GM21576 (cell line): ENCODE results near the gene GPR132.
A peak's percentile ranks its signal among the peaks of the same experiment; 100 is the strongest.
"Not testable (repeated sequence)": the region's sequence is repeated elsewhere in the genome, so short reads cannot be mapped to it uniquely, and the experiment has no call there.

ENCODE experiments used
- ATAC-seq: cut with Tn5 transposase; IDR thresholded peaks from one replicate; pipeline ENCODE4 v1.9.1; 2021; ENCODE audit warnings: mild to moderate bottlenecking, moderate library complexity; ENCODE audit not compliant: unreplicated experiment

GPR132 gene

GRCh38 chr14:105045710-105046326 lies 19.4 kb downstream of the GPR132 start:
- ATAC-seq, result peak; percentile 66

DNA sequence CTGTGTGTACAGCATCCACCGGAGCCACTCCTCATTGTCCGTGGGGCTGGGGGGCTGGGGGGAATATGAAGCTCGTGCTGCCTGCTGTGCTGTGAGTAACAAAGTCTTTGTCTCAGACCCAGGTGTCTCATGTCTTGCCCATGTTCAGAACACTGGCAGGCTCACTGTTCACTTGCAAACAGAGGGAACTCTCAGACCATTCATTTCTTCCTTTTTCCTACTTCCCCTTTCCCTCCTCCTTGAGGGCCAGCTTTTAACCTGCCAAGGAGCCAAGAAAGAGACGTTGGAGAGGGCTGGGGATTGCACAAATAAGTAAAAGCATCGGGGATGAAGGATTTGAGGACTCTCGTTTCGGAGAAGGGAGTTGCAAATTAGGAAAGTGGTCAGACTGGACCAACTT lies 21.6 kb downstream of the GPR132 start:
- no peak for ATAC-seq

DNA sequence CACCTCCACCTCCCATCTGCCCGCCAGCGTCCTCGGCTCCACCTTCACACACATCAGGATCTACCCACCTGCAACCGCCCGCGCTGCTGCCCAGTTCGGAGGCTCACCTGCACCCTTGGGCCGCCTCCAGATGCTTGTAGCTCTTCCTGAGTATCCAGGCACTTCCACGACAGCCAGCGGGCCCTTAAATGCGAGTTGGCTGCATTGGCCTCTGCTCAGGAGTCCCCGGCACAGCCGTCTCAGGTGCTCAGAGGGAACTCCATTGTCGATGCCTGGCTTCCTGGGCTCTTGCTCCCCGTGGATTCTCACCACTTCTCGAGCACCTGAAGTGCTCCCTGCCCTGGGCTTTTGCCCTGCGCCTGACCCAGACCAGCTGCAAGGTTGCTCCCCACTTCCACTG lies 22.4 kb downstream of the GPR132 start:
- no peak for ATAC-seq

- no peak for ATAC-seq
These were observed 23.1 kb downstream of the GPR132 start for GRCh38 chr14:105041841-105042765.

GRCh38 chr14:105039458-105040205 lies 25.6 kb downstream of the GPR132 start:
- no peak for ATAC-seq

DNA sequence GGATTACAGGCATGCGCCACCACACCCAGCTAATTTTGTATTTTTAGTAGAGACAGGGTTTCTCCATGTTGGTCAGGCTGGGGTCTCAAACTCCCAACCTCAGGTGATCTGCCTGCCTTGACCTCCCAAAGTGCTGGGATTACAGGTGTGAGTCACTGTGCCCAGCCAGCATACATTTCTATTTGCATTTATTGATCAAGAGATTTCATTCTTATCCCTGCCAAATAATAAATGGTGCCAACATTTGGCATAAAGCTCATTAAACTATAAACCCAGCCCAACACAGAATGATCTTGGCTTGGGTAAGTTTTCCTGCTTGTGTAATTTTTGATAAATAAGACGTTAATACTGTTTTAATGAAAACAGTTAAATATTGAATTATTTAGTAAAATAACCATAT lies 29.6 kb downstream of the GPR132 start:
- ATAC-seq, result not testable (repeated sequence)

DNA sequence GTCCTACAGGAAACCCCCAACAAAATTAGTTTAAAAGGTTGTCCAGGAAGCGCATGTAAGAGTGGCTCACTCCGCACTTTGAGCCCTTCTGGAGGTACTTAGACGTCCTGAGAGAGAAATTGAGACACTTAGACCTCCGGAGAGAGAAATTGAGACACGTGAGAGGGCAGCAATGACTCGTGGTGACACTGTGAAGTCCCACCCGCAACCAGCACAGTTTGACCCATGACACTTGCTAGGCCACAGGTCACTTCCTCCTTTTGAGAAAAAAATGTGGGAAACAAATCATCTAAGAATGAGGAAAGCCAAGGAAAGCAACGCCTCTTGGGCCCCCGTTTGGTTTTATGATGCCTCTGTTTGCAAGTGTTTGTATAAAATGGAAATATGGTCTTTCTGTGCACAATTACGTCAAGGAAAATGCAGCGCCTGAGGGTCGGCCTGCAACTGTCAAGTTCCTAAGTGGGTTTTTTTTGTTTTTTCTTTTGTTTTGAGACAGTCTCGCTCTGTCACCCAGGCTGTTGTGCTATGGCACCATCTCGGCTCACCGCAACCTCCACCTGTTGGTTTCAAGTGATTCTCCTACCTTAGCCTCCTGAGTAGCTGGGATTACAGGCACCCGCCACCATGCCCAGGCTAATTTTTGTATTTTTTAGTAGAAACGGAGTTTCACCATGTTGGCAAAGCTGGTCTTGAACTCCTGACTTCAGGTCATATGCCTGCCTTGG lies 30.8 kb downstream of the GPR132 start:
- no peak for ATAC-seq

- not testable (repeated sequence) for ATAC-seq
These were observed 31.8 kb downstream of the GPR132 start for GRCh38 chr14:105033412-105033900.

- not testable (repeated sequence) for ATAC-seq
These were observed 32.8 kb downstream of the GPR132 start for GRCh38 chr14:105032451-105032901.

DNA sequence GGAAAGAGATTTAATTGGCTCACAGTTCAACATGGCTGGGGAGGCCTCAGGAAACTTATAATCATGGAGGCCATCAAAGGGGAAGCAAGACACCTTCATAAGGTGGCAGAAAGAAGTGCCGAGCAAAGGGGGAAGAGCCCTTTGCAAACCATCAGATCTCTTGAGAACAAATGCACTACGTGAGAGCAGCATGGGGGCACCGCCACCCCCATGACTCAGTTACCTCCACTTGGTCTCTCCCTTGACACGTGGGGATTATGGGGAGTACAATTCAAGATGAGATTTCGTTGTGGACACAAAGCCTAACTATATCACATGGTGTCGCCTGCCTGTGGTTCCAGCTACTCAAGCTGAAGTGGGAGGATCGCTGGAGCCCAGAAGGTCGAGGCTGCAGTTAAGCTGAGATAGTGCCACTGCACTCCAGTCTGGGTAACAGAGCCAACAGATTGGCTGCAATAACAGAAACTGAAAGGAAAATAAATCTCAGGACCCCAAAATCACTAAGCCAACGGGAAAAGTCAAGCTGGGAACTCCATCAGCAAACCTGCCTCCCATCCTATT lies 34.3 kb downstream of the GPR132 start:
- ATAC-seq, result no peak

DNA sequence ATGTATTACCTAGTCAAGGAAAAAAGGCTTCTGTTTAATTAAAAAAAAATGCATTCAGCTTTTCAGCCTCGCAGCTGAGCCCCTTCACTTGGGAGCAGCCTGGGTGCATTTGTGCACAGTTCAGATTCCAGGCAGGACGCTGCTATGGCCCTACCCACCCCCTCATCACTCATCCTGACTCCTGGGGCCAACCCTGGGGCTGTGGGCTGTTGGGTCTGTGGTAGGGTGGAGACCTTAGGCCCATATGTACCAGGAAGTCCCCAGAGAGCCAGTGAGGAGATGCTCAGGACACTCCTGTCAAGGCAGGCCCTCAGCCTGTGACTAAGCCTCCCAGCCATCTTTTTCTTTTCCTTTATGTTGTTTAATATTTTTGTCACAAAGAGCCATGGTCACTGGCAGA lies 35.0 kb downstream of the GPR132 start:
- ATAC-seq, result no peak

- ATAC-seq, result no peak
These were observed 35.8 kb downstream of the GPR132 start for GRCh38 chr14:105029402-105029801.

- no peak for ATAC-seq
These were observed 36.8 kb downstream of the GPR132 start for GRCh38 chr14:105028251-105028927.

GRCh38 chr14:105027718-105028117 lies 37.5 kb downstream of the GPR132 start:
- not testable (repeated sequence) for ATAC-seq

DNA sequence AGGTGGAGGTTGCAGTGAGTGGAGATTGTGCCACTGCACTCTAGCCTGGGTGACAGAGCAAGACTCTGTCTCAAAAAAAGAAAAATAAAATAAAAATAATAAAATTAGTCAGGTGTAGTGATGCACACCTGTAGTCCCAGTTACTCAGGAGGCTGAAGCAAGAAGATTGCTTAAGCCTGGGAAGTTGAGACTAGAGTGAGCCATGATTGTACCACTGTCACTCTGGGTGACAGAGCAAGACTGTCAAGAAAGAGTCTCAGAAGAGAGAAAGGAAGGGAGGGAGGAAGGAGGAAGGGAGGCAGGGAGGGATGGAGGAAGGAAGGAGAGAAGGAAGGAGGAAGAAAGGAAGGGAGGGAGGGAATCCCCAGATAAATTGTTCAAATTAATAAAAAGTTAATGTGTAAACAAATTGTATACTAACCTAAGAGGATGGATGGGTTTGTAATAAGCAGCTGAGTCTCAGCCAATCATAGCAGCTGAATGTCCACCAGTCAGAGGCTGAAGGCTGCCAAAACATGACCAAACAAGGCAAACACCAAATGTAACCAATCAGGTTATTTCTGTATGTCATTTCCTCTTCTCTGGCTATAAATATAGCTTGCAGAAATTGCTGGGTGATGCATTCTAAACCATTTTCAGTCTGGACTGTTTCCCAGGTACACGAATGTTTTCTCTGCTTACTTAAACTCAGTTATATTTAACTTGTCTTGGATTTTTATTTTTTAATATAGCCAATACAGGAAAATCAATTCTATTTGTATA lies 38.2 kb downstream of the GPR132 start:
- ATAC-seq, result no peak

GRCh38 chr14:105026033-105026785 lies 39.0 kb downstream of the GPR132 start:
- no peak for ATAC-seq

DNA sequence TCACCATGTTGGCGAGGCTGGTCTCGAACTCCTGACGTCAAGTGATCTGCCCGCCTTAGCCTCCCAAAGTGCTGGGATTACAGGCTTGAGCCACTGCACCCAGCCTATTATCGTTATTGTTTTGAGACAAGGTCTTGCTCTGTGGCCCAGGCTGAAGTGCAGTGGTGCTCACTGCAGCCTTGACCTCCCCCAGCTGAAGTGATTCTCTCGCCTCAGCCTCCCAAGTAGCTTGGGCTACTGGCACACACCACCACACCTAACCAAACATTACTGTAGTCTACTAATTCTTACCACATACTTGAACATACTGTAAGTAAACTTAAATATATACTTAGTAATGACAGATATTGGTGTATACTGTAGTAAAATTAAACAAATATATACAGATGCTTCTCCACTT lies 39.8 kb downstream of the GPR132 start:
- ATAC-seq, result no peak

- ATAC-seq, result no peak
These were observed 41.3 kb downstream of the GPR132 start for GRCh38 chr14:105023791-105024480.
